ENCODE data around the gene ESRRA. TPM values are rescaled to one million over a fixed set of nuclear protein-coding genes. Genes with fewer than 3 reads are reported as not detected.

The ESRRA gene
- total RNA-seq, 1 experiment from 2014 or later: 53.4 TPM

DNA sequence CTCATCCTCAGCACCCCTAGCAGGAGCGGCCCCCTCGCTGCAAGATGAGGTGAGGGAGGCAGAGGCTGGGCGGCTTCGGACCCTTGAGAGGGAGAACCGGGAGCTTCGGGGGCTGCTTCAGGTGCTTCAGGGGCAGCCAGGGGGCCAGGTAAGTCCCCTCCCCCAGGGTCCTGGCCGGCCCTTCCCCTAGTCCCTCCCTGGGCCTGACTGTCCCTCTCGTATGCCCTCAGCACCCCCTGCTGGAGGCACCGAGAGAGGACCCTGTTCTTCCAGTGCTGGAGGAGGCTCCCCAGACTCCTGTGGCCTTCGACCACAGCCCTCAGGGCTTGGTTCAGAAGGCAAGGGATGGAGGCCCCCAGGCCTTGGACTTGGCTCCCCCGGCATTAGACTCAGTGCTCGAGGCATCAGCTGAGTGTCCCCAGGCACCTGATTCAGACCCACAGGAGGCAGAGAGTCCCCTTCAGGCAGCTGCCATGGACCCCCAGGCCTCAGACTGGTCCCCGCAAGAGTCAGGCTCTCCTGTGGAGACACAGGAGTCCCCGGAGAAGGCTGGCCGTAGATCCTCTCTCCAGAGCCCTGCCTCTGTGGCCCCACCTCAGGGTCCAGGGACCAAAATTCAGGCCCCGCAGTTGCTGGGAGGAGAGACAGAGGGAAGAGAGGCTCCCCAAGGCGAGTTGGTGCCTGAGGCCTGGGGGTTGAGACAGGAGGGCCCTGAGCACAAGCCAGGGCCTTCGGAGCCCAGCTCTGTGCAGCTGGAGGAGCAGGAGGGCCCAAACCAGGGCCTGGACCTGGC lies 38.6 kb downstream of the ESRRA start:
- H3K9me3 Mint-ChIP-seq (ENCODE audit: low read depth, unreplicated experiment): no peaks in the 10 kb centered on the region
- BruUV-seq (replicated peaks): no TSS peak
- peak; percentile 54 for DNase-seq
- H3K4me3 Mint-ChIP-seq (ENCODE audit: low read depth, unreplicated experiment): no peak overlapping the region
- H3K36me3 Mint-ChIP-seq (ENCODE audit: insufficient read depth, unreplicated experiment): no peaks in the 10 kb centered on the region
- peaks cover 9% of the 10 kb centered on the region for H3K4me1 Mint-ChIP-seq (ENCODE audit: low read depth, unreplicated experiment)
- intact Hi-C loops (cut with micrococcal nuclease; ENCODE audit: unreplicated experiment): no loop called here
- no peaks in the 10 kb centered on the region for H3K27me3 Mint-ChIP-seq (ENCODE audit: unreplicated experiment)
- CTCF ChIA-PET: interaction anchor here (0.8 to 2.3 kb wide), 2 partner anchors 11 to 38 kb away, joined by 3 to 22 read pairs; partner anchors contain the start of gene ESRRA
- H3K27ac Mint-ChIP-seq (ENCODE audit: unreplicated experiment): no peak overlapping the region
- TF ChIP-seq, protein P1, sequence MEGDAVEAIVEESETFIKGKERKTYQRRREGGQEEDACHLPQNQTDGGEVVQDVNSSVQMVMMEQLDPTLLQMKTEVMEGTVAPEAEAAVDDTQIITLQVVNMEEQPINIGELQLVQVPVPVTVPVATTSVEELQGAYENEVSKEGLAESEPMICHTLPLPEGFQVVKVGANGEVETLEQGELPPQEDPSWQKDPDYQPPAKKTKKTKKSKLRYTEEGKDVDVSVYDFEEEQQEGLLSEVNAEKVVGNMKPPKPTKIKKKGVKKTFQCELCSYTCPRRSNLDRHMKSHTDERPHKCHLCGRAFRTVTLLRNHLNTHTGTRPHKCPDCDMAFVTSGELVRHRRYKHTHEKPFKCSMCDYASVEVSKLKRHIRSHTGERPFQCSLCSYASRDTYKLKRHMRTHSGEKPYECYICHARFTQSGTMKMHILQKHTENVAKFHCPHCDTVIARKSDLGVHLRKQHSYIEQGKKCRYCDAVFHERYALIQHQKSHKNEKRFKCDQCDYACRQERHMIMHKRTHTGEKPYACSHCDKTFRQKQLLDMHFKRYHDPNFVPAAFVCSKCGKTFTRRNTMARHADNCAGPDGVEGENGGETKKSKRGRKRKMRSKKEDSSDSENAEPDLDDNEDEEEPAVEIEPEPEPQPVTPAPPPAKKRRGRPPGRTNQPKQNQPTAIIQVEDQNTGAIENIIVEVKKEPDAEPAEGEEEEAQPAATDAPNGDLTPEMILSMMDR (IDR thresholded peaks at IDR 0.05; ENCODE audit: unreplicated experiment): peak; percentile 27

GRCh38 chr11:64344787-64345186 lies 39.5 kb downstream of the ESRRA start:
- intact Hi-C loops (cut with micrococcal nuclease; ENCODE audit: unreplicated experiment): no loop called here
- H3K4me3 Mint-ChIP-seq (ENCODE audit: low read depth, unreplicated experiment): no peak overlapping the region
- TF ChIP-seq, protein P1 (IDR thresholded peaks at IDR 0.05; ENCODE audit: unreplicated experiment): no peak
- no peak for DNase-seq
- no TSS peak for BruUV-seq (replicated peaks)
- CTCF ChIA-PET: interaction anchor here (0.6 to 0.8 kb wide), 2 partner anchors 12 to 39 kb away, joined by 3 read pairs; partner anchors contain the start of gene ESRRA
- H3K36me3 Mint-ChIP-seq (ENCODE audit: insufficient read depth, unreplicated experiment): no peaks in the 10 kb centered on the region
- H3K4me1 Mint-ChIP-seq (ENCODE audit: low read depth, unreplicated experiment): peaks cover 9% of the 10 kb centered on the region
- H3K27me3 Mint-ChIP-seq (ENCODE audit: unreplicated experiment): no peaks in the 10 kb centered on the region
- no peak overlapping the region for H3K27ac Mint-ChIP-seq (ENCODE audit: unreplicated experiment)
- no peaks in the 10 kb centered on the region for H3K9me3 Mint-ChIP-seq (ENCODE audit: low read depth, unreplicated experiment)

- intact Hi-C loops (cut with micrococcal nuclease; ENCODE audit: unreplicated experiment): no loop called here
- TF ChIP-seq, protein P1 (IDR thresholded peaks at IDR 0.05; ENCODE audit: unreplicated experiment): no peak
- peak overlapping the region; percentile 59 for H3K27ac Mint-ChIP-seq (ENCODE audit: unreplicated experiment)
- no peak overlapping the region for H3K4me3 Mint-ChIP-seq (ENCODE audit: low read depth, unreplicated experiment)
- BruUV-seq (replicated peaks): no TSS peak
- DNase-seq: no peak
- H3K9me3 Mint-ChIP-seq (ENCODE audit: low read depth, unreplicated experiment): no peaks in the 10 kb centered on the region
- no peaks in the 10 kb centered on the region for H3K36me3 Mint-ChIP-seq (ENCODE audit: insufficient read depth, unreplicated experiment)
- CTCF ChIA-PET: no interaction called here
- H3K4me1 Mint-ChIP-seq (ENCODE audit: low read depth, unreplicated experiment): peaks cover 9% of the 10 kb centered on the region
- H3K27me3 Mint-ChIP-seq (ENCODE audit: unreplicated experiment): no peaks in the 10 kb centered on the region
Measured at GRCh38 chr11:64347193-64347867, 42.0 kb downstream of the ESRRA start.

DNA sequence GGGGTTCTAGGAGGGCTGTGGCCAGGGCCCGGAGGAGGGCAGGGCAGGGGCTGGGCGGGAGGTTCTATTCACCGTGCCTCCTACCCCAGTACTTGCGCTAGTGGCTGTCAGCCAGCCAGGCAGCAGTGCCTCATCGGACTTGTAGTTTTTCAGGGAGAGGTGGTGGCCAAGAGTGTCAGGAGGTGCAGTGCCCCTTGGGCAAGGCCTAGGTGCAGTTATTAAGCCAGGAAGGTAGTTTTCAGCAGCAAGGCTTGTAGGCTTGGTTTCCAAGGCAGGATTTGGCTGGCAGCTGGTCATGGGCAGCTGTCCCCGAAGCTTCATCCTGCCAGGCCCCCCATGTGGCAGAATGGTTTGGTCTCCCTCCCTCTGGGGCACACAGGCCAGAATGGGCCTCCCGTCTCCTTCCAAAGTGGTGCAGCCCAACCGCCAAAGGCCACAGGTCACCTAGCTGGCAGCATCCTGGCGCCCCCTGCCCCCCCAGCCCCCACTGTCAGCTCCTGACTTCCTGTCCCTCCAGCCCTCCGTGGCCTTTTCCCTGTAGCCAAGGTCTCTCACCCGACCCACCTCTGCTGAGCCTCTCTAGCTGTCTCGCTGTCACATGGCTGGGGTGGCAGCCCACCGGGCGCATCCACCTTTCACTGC lies 43.2 kb downstream of the ESRRA start:
- H3K9me3 Mint-ChIP-seq (ENCODE audit: low read depth, unreplicated experiment): no peaks in the 10 kb centered on the region
- no peaks in the 10 kb centered on the region for H3K36me3 Mint-ChIP-seq (ENCODE audit: insufficient read depth, unreplicated experiment)
- no peak overlapping the region for H3K4me3 Mint-ChIP-seq (ENCODE audit: low read depth, unreplicated experiment)
- DNase-seq: no peak
- peaks cover 9% of the 10 kb centered on the region for H3K4me1 Mint-ChIP-seq (ENCODE audit: low read depth, unreplicated experiment)
- no TSS peak for BruUV-seq (replicated peaks)
- CTCF ChIA-PET: interaction anchor here (1.5 kb wide), 1 partner anchor 9 kb away, joined by 3 read pairs; no protein-coding TSS in a partner anchor
- H3K27ac Mint-ChIP-seq (ENCODE audit: unreplicated experiment): no peak overlapping the region
- intact Hi-C loops (cut with micrococcal nuclease; ENCODE audit: unreplicated experiment): no loop called here
- H3K27me3 Mint-ChIP-seq (ENCODE audit: unreplicated experiment): no peaks in the 10 kb centered on the region
- TF ChIP-seq, protein P1 (IDR thresholded peaks at IDR 0.05; ENCODE audit: unreplicated experiment): no peak
